C4-2B (cell line): ENCODE results near the gene FAM163B.

Experiments
- H3K27ac ChIP-seq: fragments of 450-650 bp; 2 replicates; pipeline ENCODE4 v1.5.1; 2017
- CTCF ChIP-seq: fragments of 450-650 bp; conservative IDR thresholded peaks from 2 replicates; pipeline ENCODE4 v1.5.1; 2017; ENCODE audit warnings: mild to moderate bottlenecking
- ZFX ChIP-seq: fragments of 450-650 bp; IDR thresholded peaks from 2 replicates; pipeline ENCODE4 v1.6.1; 2017

Gene FAM163B

DNA sequence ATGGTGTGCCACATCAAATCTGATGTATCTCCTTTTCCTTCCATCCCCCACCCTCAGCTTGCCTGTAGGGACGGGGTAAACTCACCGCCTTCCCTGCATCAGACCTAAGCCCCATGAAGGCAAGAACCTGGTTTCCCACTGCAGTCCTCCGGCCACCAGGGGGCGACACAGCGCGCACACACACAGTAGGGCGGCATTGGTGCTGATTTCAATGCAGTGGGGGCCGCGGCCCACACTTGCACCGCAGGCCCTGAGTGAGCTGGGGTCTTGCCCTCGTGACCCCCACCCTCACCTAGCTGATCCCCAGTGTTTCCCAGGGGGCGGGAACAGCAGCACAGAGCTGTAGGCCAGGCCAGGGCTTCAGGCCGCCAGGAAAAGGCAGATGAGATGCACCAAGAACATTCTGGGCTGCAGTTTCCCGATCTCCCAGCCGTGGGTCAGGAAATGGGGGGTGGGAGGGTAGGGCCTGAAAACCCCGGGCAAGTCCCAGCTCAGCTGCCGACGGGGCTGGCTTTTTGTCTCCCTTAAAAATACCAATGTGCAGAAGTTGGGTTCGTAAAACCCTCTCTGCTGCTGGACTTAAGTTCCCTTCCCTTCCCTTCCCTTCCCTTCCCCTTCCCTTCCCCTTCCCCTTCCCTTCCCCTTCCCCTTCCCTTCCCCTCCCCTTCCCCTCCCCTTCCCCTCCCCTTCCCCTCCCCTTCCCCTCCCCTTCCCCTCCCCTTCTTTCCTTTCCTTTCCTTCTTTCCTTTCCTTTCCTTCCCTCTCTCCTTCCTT lies 19.5 kb downstream of the FAM163B start:
- H3K27ac ChIP-seq = no peak overlapping the region

DNA sequence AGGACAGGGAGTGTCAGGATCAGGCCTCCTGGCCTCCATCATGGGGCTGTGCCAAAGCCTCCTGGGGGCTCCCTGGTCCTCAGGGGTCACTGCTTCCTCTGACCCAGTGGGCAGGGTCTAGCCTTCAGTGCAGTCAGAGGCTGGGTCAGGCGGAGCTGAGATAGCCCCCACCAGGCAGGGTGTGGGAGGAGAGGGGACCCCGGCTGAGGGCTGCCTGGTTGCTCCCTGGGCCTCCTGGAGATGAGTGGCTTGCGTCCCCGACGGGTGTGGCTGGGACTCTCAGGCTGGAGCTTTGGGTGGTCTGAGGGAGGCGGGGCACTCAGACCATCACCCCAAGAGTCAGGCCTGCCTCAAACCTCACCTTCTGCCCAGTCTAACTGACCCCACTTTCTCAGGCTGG lies 21.7 kb downstream of the FAM163B start:
- no peak overlapping the region for H3K27ac ChIP-seq
- TF ChIP-seq CTCF = no peak
- TF ChIP-seq ZFX = no peak

More for the DNA sequence above, 19.5 kb downstream of the FAM163B start:
- TF ChIP-seq ZFX (no peak), CTCF (peak; percentile 88)

- TF ChIP-seq CTCF = no peak
- TF ChIP-seq ZFX = no peak
- H3K27ac ChIP-seq = no peak overlapping the region
These were observed 22.1 kb downstream of the FAM163B start for GRCh38 chr9:133587051-133587450.

DNA sequence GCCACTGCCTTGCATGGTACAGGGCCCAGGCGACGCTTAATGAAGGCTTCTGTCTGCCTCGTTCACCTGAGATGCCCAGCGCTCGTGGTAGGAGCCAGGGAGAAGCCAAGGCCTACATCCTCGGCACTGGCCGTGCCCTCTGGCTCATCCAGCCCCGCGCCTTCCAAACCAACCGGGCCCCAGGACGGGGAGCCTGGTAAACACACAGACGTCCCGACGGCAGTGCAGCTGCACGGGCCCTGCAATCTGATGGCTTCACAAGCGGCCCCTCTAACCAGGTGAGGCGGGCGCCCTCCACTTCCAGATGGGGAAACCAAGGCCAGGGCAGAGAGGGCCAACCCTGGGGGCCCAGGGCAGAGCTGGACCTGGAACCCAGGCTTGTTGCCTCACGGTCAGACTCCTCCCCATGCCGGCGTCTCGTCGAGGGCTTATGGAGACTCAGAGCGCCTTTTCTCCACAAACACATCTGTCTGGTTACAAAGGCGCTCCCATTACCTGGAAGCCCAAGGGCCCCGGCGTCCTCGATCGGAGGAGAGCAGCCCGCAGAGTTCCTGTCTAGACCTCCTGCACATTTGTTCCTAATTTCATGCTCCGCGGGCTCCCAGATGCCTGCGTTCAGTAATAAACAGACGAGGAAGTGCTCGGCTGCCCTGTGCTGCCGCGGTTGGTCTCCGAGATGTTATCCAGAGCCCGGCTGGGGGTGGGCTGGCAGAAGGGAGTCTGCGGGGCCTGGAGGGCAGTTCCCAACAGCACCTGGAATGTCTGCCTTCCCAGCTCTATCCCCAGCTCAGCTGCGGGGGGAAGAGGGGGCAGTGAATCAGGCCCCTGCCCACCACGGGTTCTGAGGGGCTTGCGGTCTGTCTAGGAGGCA lies 23.5 kb downstream of the FAM163B start:
- TF ChIP-seq CTCF (no peak), ZFX (no peak)
- no peak overlapping the region for H3K27ac ChIP-seq

- no peak overlapping the region for H3K27ac ChIP-seq
- TF ChIP-seq CTCF = no peak
- no peak for TF ChIP-seq ZFX
These were observed 24.4 kb downstream of the FAM163B start for GRCh38 chr9:133584559-133585476.

- TF ChIP-seq CTCF (no peak), ZFX (no peak)
- H3K27ac ChIP-seq = no peak overlapping the region
These were observed 25.0 kb downstream of the FAM163B start for GRCh38 chr9:133584167-133584558.
